GM12874 (cell line): ENCODE measurements around the gene HOOK1.

Experiments
- CTCF ChIP-seq: IDR thresholded peaks from 2 replicates; pipeline ENCODE4 v1.5.1; 2011; ENCODE audit warnings: low read depth, mild to moderate bottlenecking, control low read depth, low read length, moderate library complexity; ENCODE audit not compliant: insufficient read depth

HOOK1 gene

DNA sequence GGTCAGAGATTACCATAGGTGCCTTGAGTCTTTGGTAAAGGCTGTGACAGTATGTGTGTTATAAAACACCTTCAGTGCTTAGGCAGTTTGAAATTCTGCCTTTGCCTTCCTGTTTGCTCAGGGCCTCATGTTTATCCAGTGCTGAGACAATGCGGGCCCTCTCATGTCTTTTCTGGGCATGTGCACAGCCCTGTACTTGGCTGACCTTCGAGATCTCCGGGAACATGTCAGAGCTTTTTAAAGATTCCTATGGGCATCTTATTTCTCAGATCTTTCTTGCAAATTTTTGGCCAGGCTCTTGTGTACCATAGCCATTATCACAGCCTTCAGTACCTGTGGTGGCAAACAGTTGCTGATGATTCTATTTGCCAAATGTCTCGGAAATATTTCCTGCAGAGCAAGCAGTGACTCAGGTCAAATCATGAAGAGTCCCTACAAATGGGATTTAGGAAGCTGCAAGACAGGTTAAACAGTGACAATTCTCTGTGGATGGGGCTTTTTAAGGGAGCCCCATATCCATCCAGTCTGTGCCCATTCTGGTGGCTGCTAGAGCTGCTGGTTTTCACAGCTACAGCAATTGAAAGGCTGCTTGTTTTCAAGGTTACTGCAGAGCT lies 42.1 kb downstream of the HOOK1 start:
- no peak for TF ChIP-seq CTCF

- no peak for TF ChIP-seq CTCF
Observed at GRCh38 chr1:59857679-59858354, 43.1 kb downstream of the HOOK1 start.

GRCh38 chr1:59866462-59866861 lies 51.7 kb downstream of the HOOK1 start:
- no peak for TF ChIP-seq CTCF

GRCh38 chr1:59871746-59872145 lies 57.0 kb downstream of the HOOK1 start:
- no peak for TF ChIP-seq CTCF

- no peak for TF ChIP-seq CTCF
Observed at GRCh38 chr1:59877108-59877682, 62.4 kb downstream of the HOOK1 start.

DNA sequence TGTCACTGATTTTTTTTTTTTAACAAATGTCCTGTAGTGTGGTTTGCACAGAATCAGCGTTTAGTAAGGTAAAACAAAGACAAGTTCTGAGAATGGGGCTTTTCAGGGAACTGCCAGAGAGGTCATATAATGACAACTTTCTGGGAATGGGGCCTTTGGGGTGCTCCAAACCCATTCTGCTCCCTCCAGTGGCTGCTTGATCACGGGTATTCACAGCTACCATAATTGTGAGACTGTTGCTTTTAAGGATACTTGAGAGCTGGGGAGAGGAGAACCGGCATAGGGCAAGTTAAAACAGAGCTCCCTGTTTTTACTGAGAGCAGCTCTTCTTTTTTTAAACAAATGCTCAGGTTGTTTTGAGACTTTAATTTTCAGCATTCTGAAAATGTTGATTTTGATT lies 63.6 kb downstream of the HOOK1 start:
- TF ChIP-seq CTCF, result no peak

DNA sequence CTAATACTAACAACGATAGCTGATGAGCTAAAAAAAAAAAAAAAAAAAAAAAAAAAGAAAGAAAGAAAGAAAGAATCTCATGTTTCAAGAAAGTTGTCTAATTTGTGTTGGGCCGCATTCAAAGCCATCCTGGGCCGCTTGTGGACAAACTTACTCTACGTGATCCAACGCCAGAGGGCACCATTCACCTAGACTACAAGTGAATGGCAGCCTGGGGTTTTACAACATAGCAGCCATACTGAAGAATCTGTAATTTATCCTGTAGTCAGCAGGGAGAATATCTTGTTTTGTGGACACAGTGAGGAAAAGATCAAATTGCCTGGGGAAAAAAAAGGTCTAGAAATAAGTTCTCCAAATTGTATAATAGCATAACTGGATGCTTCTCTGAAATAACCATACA lies 64.8 kb downstream of the HOOK1 start:
- peak; percentile 51 for TF ChIP-seq CTCF
